BE2C (cell line): Measurements from ENCODE around the gene HIGD1A.
A peak's percentile ranks its signal among the peaks of the same experiment; 100 is the strongest.

ENCODE experiments used
- DNase-seq: peaks from one replicate; pipeline ENCODE4 v3.0.0-alpha.2; 2020
- H3K27me3 ChIP-seq: fragments of 250-450 bp; sonication (Bioruptor Pico); 2 replicates; pipeline ENCODE4 v1.5.1; 2020; ENCODE audit warnings: mild to moderate bottlenecking
- H3K36me3 ChIP-seq: fragments of 250-450 bp; sonication (Bioruptor Pico); 2 replicates; pipeline ENCODE4 v1.5.1; 2020; ENCODE audit warnings: mild to moderate bottlenecking
- H3K4me1 ChIP-seq: fragments of 250-450 bp; sonication (Bioruptor Pico); 2 replicates; pipeline ENCODE4 v1.5.1; 2020
- H3K4me3 ChIP-seq: 2 replicates; pipeline ENCODE4 v1.5.1; 2011; ENCODE audit warnings: low read depth, low read length
- H3K9me3 ChIP-seq: fragments of 250-450 bp; sonication (Bioruptor Pico); 2 replicates; pipeline ENCODE4 v1.5.1; 2020
- TF ChIP-seq, protein P1 (sequence below): IDR thresholded peaks from 2 replicates; pipeline ENCODE4 v1.5.1; 2012; ENCODE audit warnings: mild to moderate bottlenecking, low read depth, low read length

The HIGD1A gene

DNA sequence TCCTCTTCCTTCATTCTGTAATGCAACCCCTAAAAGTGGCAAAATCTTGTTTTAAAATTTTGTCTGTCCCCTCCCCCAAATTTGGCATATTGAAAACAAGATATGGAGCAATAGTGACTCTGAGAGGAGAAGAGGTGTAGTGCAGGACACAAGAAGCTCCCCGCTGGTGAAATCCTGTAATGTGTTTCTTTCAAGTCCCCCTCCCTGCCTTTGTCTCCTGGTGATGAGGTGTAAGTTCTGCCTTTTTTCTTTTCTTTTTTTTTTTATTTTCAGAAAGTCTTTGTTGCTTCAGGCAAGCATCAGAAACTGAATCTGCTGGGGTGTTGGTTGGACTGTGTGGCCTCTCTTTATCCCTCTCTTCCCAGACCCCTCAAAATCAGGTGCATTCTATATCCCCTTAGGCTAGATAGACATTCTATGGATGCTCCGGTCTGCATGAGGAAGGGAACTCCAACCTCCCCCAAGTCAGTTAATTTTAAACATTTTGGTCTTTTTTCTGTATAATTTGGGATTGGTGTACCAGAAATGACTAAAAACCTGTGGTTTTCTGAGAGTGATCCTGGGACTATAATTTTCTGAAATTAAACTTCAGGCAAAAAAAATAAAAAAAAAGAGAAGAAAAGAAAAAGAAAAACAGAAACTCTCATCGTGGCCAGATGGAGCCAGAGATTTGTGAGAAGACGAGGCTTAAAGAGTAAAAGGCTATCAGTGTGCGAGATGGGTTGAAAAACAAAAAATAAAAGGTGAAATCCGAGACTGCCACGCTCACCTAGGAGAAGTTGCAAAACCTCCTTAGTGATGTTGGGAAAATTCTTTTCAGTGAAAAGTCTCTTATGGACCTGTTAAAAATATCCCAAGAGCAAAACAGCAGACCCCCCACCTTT, 26.4 kb upstream of the HIGD1A start:
- DNase-seq = peak; percentile 5
- Histone ChIP-seq H3K4me1 (no peaks in the 10 kb centered on the region), H3K36me3 (no peaks in the 10 kb centered on the region), H3K4me3 (no peak overlapping the region), H3K27me3 (no peaks in the 10 kb centered on the region), H3K9me3 (no peaks in the 10 kb centered on the region)
- TF ChIP-seq, protein P1, sequence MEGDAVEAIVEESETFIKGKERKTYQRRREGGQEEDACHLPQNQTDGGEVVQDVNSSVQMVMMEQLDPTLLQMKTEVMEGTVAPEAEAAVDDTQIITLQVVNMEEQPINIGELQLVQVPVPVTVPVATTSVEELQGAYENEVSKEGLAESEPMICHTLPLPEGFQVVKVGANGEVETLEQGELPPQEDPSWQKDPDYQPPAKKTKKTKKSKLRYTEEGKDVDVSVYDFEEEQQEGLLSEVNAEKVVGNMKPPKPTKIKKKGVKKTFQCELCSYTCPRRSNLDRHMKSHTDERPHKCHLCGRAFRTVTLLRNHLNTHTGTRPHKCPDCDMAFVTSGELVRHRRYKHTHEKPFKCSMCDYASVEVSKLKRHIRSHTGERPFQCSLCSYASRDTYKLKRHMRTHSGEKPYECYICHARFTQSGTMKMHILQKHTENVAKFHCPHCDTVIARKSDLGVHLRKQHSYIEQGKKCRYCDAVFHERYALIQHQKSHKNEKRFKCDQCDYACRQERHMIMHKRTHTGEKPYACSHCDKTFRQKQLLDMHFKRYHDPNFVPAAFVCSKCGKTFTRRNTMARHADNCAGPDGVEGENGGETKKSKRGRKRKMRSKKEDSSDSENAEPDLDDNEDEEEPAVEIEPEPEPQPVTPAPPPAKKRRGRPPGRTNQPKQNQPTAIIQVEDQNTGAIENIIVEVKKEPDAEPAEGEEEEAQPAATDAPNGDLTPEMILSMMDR = peak; percentile 53

DNA sequence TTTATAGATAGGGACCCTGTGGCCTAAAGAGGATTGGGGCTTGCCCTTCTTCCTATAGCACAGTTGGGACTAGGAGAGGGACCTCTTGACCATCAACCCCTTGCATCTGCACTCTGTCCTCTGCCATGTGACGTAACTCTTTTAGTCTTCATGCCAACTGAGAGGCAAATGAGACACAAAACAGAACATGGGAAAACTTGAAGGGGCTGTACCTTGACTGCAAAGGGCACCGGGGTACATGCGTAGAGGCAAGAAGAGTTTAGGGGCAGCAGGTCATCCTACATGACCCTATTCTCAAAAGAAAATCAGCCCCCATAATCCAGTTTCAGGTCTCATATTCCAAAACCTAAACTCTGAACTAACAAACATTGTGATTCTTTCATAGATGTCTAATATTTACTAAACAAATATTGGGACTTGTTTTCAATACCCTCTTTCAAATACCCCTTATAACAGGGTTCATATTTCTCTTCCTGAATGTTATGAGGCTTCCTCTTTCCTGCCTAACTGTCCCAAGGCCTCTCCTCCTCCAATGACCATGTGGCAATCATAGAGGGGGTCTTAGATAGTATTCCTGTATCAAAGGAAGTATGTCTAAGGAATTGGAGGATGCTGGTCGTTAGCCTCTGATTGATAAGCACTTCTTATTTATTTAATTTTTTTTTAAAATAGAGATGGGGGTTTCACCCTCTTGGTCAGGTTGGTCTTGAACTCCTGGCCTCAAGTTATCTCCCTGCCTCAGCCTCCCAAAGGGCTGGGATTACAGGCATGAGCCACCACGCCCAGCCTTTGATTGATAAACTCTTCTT, 25.5 kb upstream of the HIGD1A start:
- DNase-seq = no peak
- H3K4me1 ChIP-seq = no peaks in the 10 kb centered on the region
- no peaks in the 10 kb centered on the region for H3K36me3 ChIP-seq
- no peaks in the 10 kb centered on the region for H3K27me3 ChIP-seq
- TF ChIP-seq, protein P1 = no peak
- H3K4me3 ChIP-seq = no peak overlapping the region
- no peaks in the 10 kb centered on the region for H3K9me3 ChIP-seq

DNA sequence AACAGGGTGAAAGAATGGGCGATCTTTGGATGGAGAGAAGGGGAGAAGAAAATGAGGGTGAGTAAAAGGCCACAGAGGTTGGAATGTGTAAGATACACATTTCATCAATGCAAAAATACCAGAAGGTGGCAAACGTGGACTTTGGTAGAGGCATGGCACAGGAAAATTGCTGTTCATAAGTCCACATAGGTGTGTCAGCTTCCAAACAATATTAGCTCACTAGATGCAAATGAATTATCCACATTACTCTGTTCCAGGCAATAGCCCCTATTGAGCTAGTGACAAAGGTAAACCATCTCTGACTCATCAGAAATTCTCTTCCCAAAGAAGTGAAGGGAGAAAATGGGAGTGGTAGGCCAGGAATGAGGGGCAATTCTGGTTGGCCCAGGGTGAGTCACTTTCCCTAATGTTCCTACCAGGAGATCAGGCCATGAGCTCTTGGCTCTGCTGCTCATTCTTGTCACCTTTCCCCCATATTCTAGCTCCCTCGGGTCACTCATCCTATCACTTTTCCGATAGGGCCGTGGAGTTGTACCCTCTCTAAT, 24.9 kb upstream of the HIGD1A start:
- Histone ChIP-seq H3K4me1 (no peaks in the 10 kb centered on the region), H3K9me3 (no peaks in the 10 kb centered on the region), H3K27me3 (no peaks in the 10 kb centered on the region), H3K4me3 (no peak overlapping the region), H3K36me3 (no peaks in the 10 kb centered on the region)
- DNase-seq = no peak
- TF ChIP-seq, protein P1 = no peak

DNA sequence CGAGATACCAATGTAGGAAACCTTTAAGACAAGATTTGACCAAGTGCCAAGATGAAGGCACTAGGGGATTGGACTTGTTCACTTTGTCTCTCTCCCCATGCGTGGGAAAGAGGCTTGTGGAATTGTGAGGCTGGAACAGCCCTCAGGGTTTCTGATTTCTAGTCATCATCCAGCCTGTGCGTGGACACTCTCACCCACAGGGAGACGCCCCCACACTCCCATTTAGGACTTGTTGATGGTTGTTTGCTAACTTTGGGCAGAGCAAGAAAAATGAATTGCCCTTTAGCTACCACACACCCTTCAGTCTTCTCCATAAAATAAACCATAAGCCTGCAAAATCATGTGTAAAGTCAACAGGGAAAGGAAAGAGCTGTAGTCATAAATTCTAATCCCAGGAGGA, 23.4 kb upstream of the HIGD1A start:
- Histone ChIP-seq H3K36me3 (no peaks in the 10 kb centered on the region), H3K9me3 (no peaks in the 10 kb centered on the region), H3K27me3 (no peaks in the 10 kb centered on the region), H3K4me3 (no peak overlapping the region), H3K4me1 (no peaks in the 10 kb centered on the region)
- no peak for DNase-seq
- TF ChIP-seq, protein P1 = no peak

DNA sequence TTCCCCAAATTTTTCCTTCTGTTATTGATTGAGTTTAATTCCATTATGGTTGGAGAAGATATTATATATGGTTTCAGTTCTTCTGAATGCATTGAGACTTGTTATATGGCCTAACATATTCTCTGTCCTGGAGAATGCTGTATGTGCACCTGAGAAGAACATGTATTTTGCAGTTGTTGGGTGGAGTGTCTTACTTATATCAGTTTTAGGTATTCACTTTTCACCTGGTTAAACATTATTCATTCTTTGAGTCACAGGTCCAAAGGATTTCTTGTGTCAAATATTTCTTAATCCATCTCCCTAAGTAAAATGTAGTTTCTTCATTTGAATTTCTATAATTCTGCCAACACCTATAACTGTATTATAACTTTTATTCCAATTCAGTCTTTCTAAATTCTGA, 22.7 kb upstream of the HIGD1A start:
- no peak overlapping the region for H3K4me3 ChIP-seq
- no peak for DNase-seq
- no peaks in the 10 kb centered on the region for H3K36me3 ChIP-seq
- no peaks in the 10 kb centered on the region for H3K4me1 ChIP-seq
- TF ChIP-seq, protein P1 = no peak
- H3K9me3 ChIP-seq = no peaks in the 10 kb centered on the region
- no peaks in the 10 kb centered on the region for H3K27me3 ChIP-seq
